Sigmoid colon (tissue), 7 donors: ENCODE measurements around the gene RAD21L1. TPM values are rescaled to one million over a fixed set of nuclear protein-coding genes. Genes with fewer than 3 reads are reported as not detected.
A peak's percentile ranks its signal among the peaks of the same experiment; 100 is the strongest.

Experiments used
- DNase-seq: peaks from one replicate; pipeline ENCODE4 v3.0.0-alpha.2; 2019
- H3K27ac ChIP-seq, 4 donors: fragments of 200-600 bp; sonication (generic); one replicate each; pipeline ENCODE4 v1.5.1; 2016 to 2019; ENCODE audit warnings: mild to moderate bottlenecking in 1 of 4
- H3K27me3 ChIP-seq, 3 donors: fragments of 200-600 bp; sonication (generic); one replicate each; pipeline ENCODE4 v1.5.1; 2019; ENCODE audit warnings: mild to moderate bottlenecking in 1 of 3
- H3K36me3 ChIP-seq, 4 donors: fragments of 200-600 bp; sonication (generic); one replicate each; pipeline ENCODE4 v1.5.1; 2016 to 2019
- H3K4me1 ChIP-seq, 4 donors: fragments of 200-600 bp; sonication (generic); one replicate each; pipeline ENCODE4 v1.5.1; 2017 to 2019
- H3K4me3 ChIP-seq, 4 donors: fragments of 200-600 bp; sonication (generic); one replicate each; pipeline ENCODE4 v1.5.1; 2017 to 2019; ENCODE audit warnings: mild to moderate bottlenecking in 2 of 4, moderate library complexity in 1 of 4
- H3K9me3 ChIP-seq, 4 donors: fragments of 200-600 bp in 3 of 4; sonication (generic) in 3 of 4; one replicate each; pipeline versions ENCODE4 v1.5.1 to v1.6.1; 2013 to 2019
- CTCF ChIP-seq, 4 experiments: fragments of 450-650 bp in 3 of 4; fragments of 200-600 bp in 1 of 4; IDR thresholded peaks; one replicate each; pipeline ENCODE4 v1.5.1; 2016 to 2019; ENCODE audit warnings: antibody characterized with exemption in 4 of 4, mild to moderate bottlenecking in 3 of 4, moderate library complexity in 2 of 4
- EP300 ChIP-seq, 4 donors: sonication (generic); formaldehyde crosslinking; IDR thresholded peaks; one replicate each; pipeline ENCODE4 v1.6.1; 2017; ENCODE audit warnings: antibody characterized with exemption in 4 of 4
- POLR2A ChIP-seq, 2 donors: fragments of 450-650 bp; IDR thresholded peaks; one replicate each; pipeline ENCODE4 v1.6.1; 2016; ENCODE audit warnings: antibody characterized with exemption in 2 of 2, mild to moderate bottlenecking in 2 of 2, moderate library complexity in 2 of 2
- POLR2AphosphoS5 ChIP-seq, 4 donors: sonication (generic); formaldehyde crosslinking; IDR thresholded peaks; one replicate each; pipeline ENCODE4 v1.6.1; 2017; ENCODE audit warnings: antibody characterized with exemption in 4 of 4
- WGBS, 2 donors: extraction: QIAGEN DNeasy Blood & Tissue Kit; methylation state at CpG; one replicate each; pipeline ENCODE4 v1.1.7; 2013; 5-methylcytosine and 5-hydroxymethylcytosine counted together
- intact Hi-C: fragments of 100-400 bp; cut with DNase I; formaldehyde crosslinking; loops from one replicate; pipeline ENCODE4 v1.15.1; 2023
- polyA plus RNA-seq, 3 donors: library from polyadenylated mRNA; stranded (reverse); fragments of 200-250 nt; gene quantifications; one replicate each; pipeline ENCODE4 v1.2.3, GENCODE V29; 2013
- total RNA-seq, 4 donors: library from RNA; depleted of rRNA; stranded (reverse); fragments of >200 nt; gene quantifications; one replicate each; pipeline ENCODE4 v1.1.0, GENCODE V29; 2016
- donor health status: healthy with polysubstance abuse.
- donor health status: Bipolar disorder and iron deficiency.
- donor health status: healthy.

Gene RAD21L1
- total and polyA plus RNA-seq, 7 donors = not detected

DNA sequence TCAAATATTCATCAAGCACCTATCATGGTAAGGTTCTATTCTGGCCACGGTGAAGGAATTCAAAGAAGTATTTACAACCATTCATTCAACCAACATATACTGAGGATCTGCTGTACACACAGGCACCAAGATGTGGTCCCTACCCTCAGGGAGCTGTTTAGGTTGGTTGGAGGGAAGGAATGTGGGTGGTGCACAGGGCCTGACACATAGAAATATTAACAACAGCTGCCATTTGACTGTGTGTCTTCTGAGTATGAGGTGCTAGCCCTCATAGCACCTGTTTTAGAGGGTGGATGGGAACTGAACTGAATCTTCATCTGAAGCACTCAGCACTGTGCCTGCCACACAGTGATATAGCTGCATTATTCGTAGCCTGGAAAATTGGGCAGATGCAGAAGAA, 47.5 kb downstream of the RAD21L1 start:
- no peaks in the 10 kb centered on the region for H3K9me3 ChIP-seq
- no peak overlapping the region for H3K27ac ChIP-seq
- WGBS, 2 donors = 89 to 91% methylated on average over 2 of the region's 2 CpGs
- no peaks in the 10 kb centered on the region for H3K27me3 ChIP-seq
- H3K36me3 ChIP-seq = peaks cover 0 to 5% (median 0%) of the 10 kb centered on the region in 4 donors
- DNase-seq = no peak
- TF ChIP-seq POLR2A (IDR thresholded peaks at IDR 0.05) (no peak), CTCF (IDR thresholded peaks at IDR 0.05) (no peak), EP300 (IDR thresholded peaks at IDR 0.05) (no peak), POLR2AphosphoS5 (IDR thresholded peaks at IDR 0.05) (no peak)
- intact Hi-C loops = no loop called here
- H3K4me3 ChIP-seq = no peak overlapping the region
- peaks cover 0 to 4% (median 0%) of the 10 kb centered on the region in 4 donors for H3K4me1 ChIP-seq

GRCh38 chr20:1274485-1275311, 48.9 kb downstream of the RAD21L1 start:
- H3K9me3 ChIP-seq = no peaks in the 10 kb centered on the region
- intact Hi-C loops = no loop called here
- no peaks in the 10 kb centered on the region for H3K4me1 ChIP-seq
- no peaks in the 10 kb centered on the region for H3K27me3 ChIP-seq
- TF ChIP-seq EP300 (IDR thresholded peaks at IDR 0.05) (no peak), POLR2AphosphoS5 (IDR thresholded peaks at IDR 0.05) (no peak), POLR2A (IDR thresholded peaks at IDR 0.05) (no peak), CTCF (IDR thresholded peaks at IDR 0.05) (no peak)
- H3K4me3 ChIP-seq = no peak overlapping the region
- peaks cover 0 to 5% (median 0%) of the 10 kb centered on the region in 4 donors for H3K36me3 ChIP-seq
- no peak overlapping the region for H3K27ac ChIP-seq
- peak; percentile 26 for DNase-seq
- 75 to 89% methylated on average over 14 of the region's 14 CpGs for WGBS, 2 donors

DNA sequence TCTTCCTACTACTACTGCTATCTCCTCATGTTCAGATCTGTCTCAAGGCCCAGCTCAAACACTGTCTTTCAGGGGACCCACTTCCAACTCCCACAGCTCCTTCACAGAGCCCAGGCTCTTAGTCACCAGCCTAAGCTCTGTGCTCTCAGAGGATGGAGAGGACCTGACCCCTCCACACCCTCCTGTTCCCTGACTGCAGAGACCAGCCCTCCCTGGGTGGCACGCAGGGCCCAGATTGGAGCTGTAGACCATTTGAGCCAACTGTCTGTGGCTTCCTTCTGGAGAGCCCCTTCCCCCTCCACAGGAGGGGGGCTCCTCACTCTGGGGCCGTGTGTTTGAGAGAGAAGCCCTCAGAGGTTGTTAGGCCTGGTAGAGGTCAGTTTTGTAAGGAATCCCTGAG, 50.1 kb downstream of the RAD21L1 start:
- no peaks in the 10 kb centered on the region for H3K9me3 ChIP-seq
- no peaks in the 10 kb centered on the region for H3K27me3 ChIP-seq
- TF ChIP-seq POLR2A (IDR thresholded peaks at IDR 0.05) (no peak), CTCF (IDR thresholded peaks at IDR 0.05) (no peak), POLR2AphosphoS5 (IDR thresholded peaks at IDR 0.05) (no peak), EP300 (IDR thresholded peaks at IDR 0.05) (no peak)
- 87 to 88% methylated on average over 2 of the region's 2 CpGs for WGBS, 2 donors
- H3K4me1 ChIP-seq = no peaks in the 10 kb centered on the region
- DNase-seq = no peak
- peaks cover 0 to 2% (median 0%) of the 10 kb centered on the region in 4 donors for H3K36me3 ChIP-seq
- H3K27ac ChIP-seq = no peak overlapping the region
- H3K4me3 ChIP-seq = no peak overlapping the region
- intact Hi-C loops = no loop called here

- H3K4me1 ChIP-seq = no peaks in the 10 kb centered on the region
- intact Hi-C loops = no loop called here
- 95 to 96% methylated on average over 8 of the region's 8 CpGs for WGBS, 2 donors
- no peak for DNase-seq
- H3K9me3 ChIP-seq = no peaks in the 10 kb centered on the region
- H3K4me3 ChIP-seq = no peak overlapping the region
- H3K36me3 ChIP-seq = no peaks in the 10 kb centered on the region
- TF ChIP-seq EP300 (IDR thresholded peaks at IDR 0.05) = no peak
- no peaks in the 10 kb centered on the region for H3K27me3 ChIP-seq
- H3K27ac ChIP-seq = no peak overlapping the region
Measured at GRCh38 chr20:1277529-1278322, 51.9 kb downstream of the RAD21L1 start.

GRCh38 chr20:1278993-1279392, 53.1 kb downstream of the RAD21L1 start:
- TF ChIP-seq EP300 (IDR thresholded peaks at IDR 0.05) (no peak), POLR2AphosphoS5 (IDR thresholded peaks at IDR 0.05) (no peak), CTCF (IDR thresholded peaks at IDR 0.05) (no peak), POLR2A (IDR thresholded peaks at IDR 0.05) (no peak)
- DNase-seq = no peak
- no peaks in the 10 kb centered on the region for H3K9me3 ChIP-seq
- H3K27me3 ChIP-seq = no peaks in the 10 kb centered on the region
- WGBS, 2 donors = 79 to 93% methylated on average over 4 of the region's 4 CpGs
- no peak overlapping the region for H3K4me3 ChIP-seq
- no peaks in the 10 kb centered on the region for H3K4me1 ChIP-seq
- intact Hi-C loops = no loop called here
- no peak overlapping the region for H3K27ac ChIP-seq
- no peaks in the 10 kb centered on the region for H3K36me3 ChIP-seq
